H9 (cell line): ENCODE measurements around the gene DDX46. TPM values are rescaled to one million over a fixed set of nuclear protein-coding genes. Genes with fewer than 3 reads are reported as not detected.
"Not testable (repeated sequence)": the region's sequence is repeated elsewhere in the genome, so short reads cannot be mapped to it uniquely, and the experiment has no call there.

Experiments
- DNase-seq: peaks from one replicate; pipeline ENCODE4 v3.0.0-alpha.2; 2017
- H2AFZ ChIP-seq: one replicate; pipeline ENCODE4 v1.6.1; 2013; ENCODE audit warnings: mild to moderate bottlenecking, low read length, control low read depth, moderate library complexity
- H2AK5ac ChIP-seq: 2 replicates; pipeline ENCODE4 v1.6.1; 2013; ENCODE audit warnings: low read length, control low read depth, mixed read lengths; ENCODE audit not compliant: insufficient read length
- H2BK120ac ChIP-seq: one replicate; pipeline ENCODE4 v1.6.1; 2013; ENCODE audit warnings: low read depth, mild to moderate bottlenecking, low read length, control low read depth, inconsistent platforms; ENCODE audit not compliant: poor library complexity, severe bottlenecking
- H2BK12ac ChIP-seq: 2 replicates; pipeline ENCODE4 v1.6.1; 2013; ENCODE audit warnings: low read length, control low read depth, mixed read lengths, low read depth; ENCODE audit not compliant: insufficient read length
- H2BK15ac ChIP-seq: 2 replicates; pipeline ENCODE4 v1.6.1; 2013; ENCODE audit warnings: low read depth, low read length, control low read depth
- H2BK20ac ChIP-seq: one replicate; pipeline ENCODE4 v1.6.1; 2013; ENCODE audit warnings: low read depth, mild to moderate bottlenecking, low read length, control low read depth, inconsistent platforms; ENCODE audit not compliant: poor library complexity, severe bottlenecking
- H2BK5ac ChIP-seq: 2 replicates; pipeline ENCODE4 v1.6.1; 2013; ENCODE audit warnings: low read length, control low read depth, mixed read lengths; ENCODE audit not compliant: insufficient read length
- H3K14ac ChIP-seq: 2 replicates; pipeline ENCODE4 v1.6.1; 2013; ENCODE audit warnings: low read length, control low read depth; ENCODE audit not compliant: insufficient read depth
- H3K18ac ChIP-seq: 2 replicates; pipeline ENCODE4 v1.6.1; 2013; ENCODE audit warnings: low read depth, mild to moderate bottlenecking, mixed read lengths, low read length, control low read depth; ENCODE audit not compliant: insufficient read length
- H3K23ac ChIP-seq: 2 replicates; pipeline ENCODE4 v1.6.1; 2013; ENCODE audit warnings: low read length, control low read depth, mixed read lengths, low read depth; ENCODE audit not compliant: insufficient read length
- H3K23me2 ChIP-seq: 2 replicates; pipeline ENCODE4 v1.6.1; 2013; ENCODE audit warnings: low read depth, mild to moderate bottlenecking, mixed read lengths, low read length, control low read depth; ENCODE audit not compliant: insufficient read length, poor library complexity, severe bottlenecking
- H3K27ac ChIP-seq: 2 replicates; pipeline ENCODE4 v1.5.1; 2013; ENCODE audit warnings: low read length, control low read depth, mixed read lengths, low read depth; ENCODE audit not compliant: insufficient read length
- H3K27me3 ChIP-seq: 2 replicates; pipeline ENCODE4 v1.6.1; 2013; ENCODE audit warnings: low read length, control low read depth, inconsistent platforms; ENCODE audit not compliant: insufficient read depth
- H3K4ac ChIP-seq: 2 replicates; pipeline ENCODE4 v1.6.1; 2013; ENCODE audit warnings: low read depth, mild to moderate bottlenecking, control low read depth, inconsistent platforms, low read length, moderate library complexity
- H3K4me1 ChIP-seq: 2 replicates; pipeline ENCODE4 v1.6.1; 2013; ENCODE audit warnings: low read length, control low read depth, inconsistent platforms; ENCODE audit not compliant: insufficient read depth
- H3K4me2 ChIP-seq: 2 replicates; pipeline ENCODE4 v1.6.1; 2013; ENCODE audit warnings: low read length, control low read depth, mixed read lengths; ENCODE audit not compliant: insufficient read length, insufficient read depth
- H3K56ac ChIP-seq: 2 replicates; pipeline ENCODE4 v1.6.1; 2013; ENCODE audit warnings: low read depth, mild to moderate bottlenecking, mixed read lengths, low read length, control low read depth; ENCODE audit not compliant: insufficient read length
- H3K79me1 ChIP-seq: 2 replicates; pipeline ENCODE4 v1.6.1; 2013; ENCODE audit warnings: low read depth, mild to moderate bottlenecking, moderate library complexity, low read length, control low read depth, inconsistent platforms; ENCODE audit not compliant: insufficient read depth, poor library complexity, severe bottlenecking
- H3K79me2 ChIP-seq: 2 replicates; pipeline ENCODE4 v1.6.1; 2013; ENCODE audit warnings: low read length, control low read depth, inconsistent platforms; ENCODE audit not compliant: insufficient read depth
- H3K9ac ChIP-seq: 2 replicates; pipeline ENCODE4 v1.6.1; 2013; ENCODE audit warnings: low read length, control low read depth, mixed read lengths; ENCODE audit not compliant: insufficient read length; ENCODE audit errors: extremely low read depth
- H3K9me3 ChIP-seq: one replicate; pipeline ENCODE4 v1.6.1; 2013; ENCODE audit warnings: low read depth, low read length, inconsistent platforms; ENCODE audit not compliant: control insufficient read depth
- H3T11ph ChIP-seq: one replicate; pipeline ENCODE4 v1.6.1; 2013; ENCODE audit warnings: mild to moderate bottlenecking, low read length, control low read depth, inconsistent platforms
- H4K20me1 ChIP-seq: one replicate; pipeline ENCODE4 v1.6.1; 2013; ENCODE audit not compliant: control insufficient read depth, insufficient read length, insufficient read depth
- H4K5ac ChIP-seq: 2 replicates; pipeline ENCODE4 v1.6.1; 2013; ENCODE audit warnings: low read depth, mild to moderate bottlenecking, mixed read lengths, low read length, control low read depth; ENCODE audit not compliant: insufficient read length
- H4K8ac ChIP-seq: replicated peaks from 2 replicates; pipeline ENCODE4 v1.6.1; 2013; ENCODE audit warnings: low read length, control low read depth, mixed read lengths, low read depth; ENCODE audit not compliant: insufficient read length
- H4K91ac ChIP-seq: 2 replicates; pipeline ENCODE4 v1.6.1; 2013; ENCODE audit warnings: low read depth, mild to moderate bottlenecking, moderate library complexity, mixed read lengths, low read length, control low read depth; ENCODE audit not compliant: insufficient read length
- H3K27ac Mint-ChIP-seq, 3 experiments: 2 replicates in 2 of 3; 3 replicates in 1 of 3; pipeline ENCODE4 v1.8.0; 2020 to 2021; ENCODE audit warnings: mixed read lengths in 3 of 3, mild to moderate bottlenecking in 1 of 3, moderate library complexity in 1 of 3
- H3K27me3 Mint-ChIP-seq: 2 replicates; pipeline ENCODE4 v1.8.0; 2021; ENCODE audit warnings: low read depth, mild to moderate bottlenecking, moderate library complexity, mixed read lengths
- H3K36me3 Mint-ChIP-seq, 3 experiments: 2 replicates in 2 of 3; 3 replicates in 1 of 3; pipeline ENCODE4 v1.8.0; 2020 to 2021; ENCODE audit warnings: low read depth in 3 of 3, mixed read lengths in 3 of 3; ENCODE audit not compliant: insufficient read depth in 1 of 3
- H3K4me1 Mint-ChIP-seq, 2 experiments: 2 replicates each; pipeline ENCODE4 v1.8.0; 2020; ENCODE audit warnings: mixed read lengths in 2 of 2
- H3K4me3 Mint-ChIP-seq, 2 experiments: 2 replicates in 1 of 2; 3 replicates in 1 of 2; pipeline ENCODE4 v1.8.0; 2020 to 2021; ENCODE audit warnings: mild to moderate bottlenecking in 2 of 2, mixed read lengths in 2 of 2, moderate library complexity in 1 of 2
- H3K9me3 Mint-ChIP-seq, 2 experiments: 2 replicates in 1 of 2; 3 replicates in 1 of 2; pipeline ENCODE4 v1.8.0; 2020; ENCODE audit warnings: mild to moderate bottlenecking in 2 of 2, mixed read lengths in 2 of 2, moderate library complexity in 1 of 2
- WGBS: extraction: QIAGEN DNeasy Blood & Tissue Kit; methylation state at CpG from one replicate; pipeline ENCODE4 v1.1.7; 2013; ENCODE audit warnings: missing lambda C conversion rate, low lambda C conversion rate, mixed read lengths; ENCODE audit not compliant: insufficient read length; ENCODE audit errors: extremely low coverage; 5-methylcytosine and 5-hydroxymethylcytosine counted together
- total RNA-seq: library from RNA; stranded (reverse); gene quantifications from 2 replicates; pipeline ENCODE4 v1.2.1, GENCODE V29; 2021
- TF ChIP-seq, protein P1 (sequence below): fragments of 200-600 bp; sonication (generic); conservative IDR thresholded peaks from 3 replicates; pipeline ENCODE4 v1.8.0; 2021; ENCODE audit warnings: antibody characterized with exemption, mild to moderate bottlenecking

Gene DDX46
- total RNA-seq, 1 experiment from 2014 or later = 90.3 TPM

DNA sequence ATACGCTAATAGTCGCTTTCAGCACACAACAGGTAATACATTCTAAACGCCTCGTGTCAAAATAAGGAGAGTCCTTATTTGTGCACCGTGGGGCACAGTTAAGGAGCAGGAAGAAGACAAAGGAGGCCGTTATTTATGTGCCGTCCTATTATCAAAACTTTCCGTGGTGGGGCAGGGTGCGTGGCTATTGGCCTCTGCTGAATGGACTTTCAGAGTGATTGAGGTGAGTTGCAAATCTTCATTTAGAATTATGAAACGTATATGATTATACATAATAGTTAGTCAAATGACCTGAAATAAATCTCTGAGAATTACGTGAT lies 88.0 kb downstream of the DDX46 start:
- no peak overlapping the region for H3K56ac ChIP-seq
- no peak overlapping the region for H4K91ac ChIP-seq
- no peak overlapping the region for H2AK5ac ChIP-seq
- peaks cover 0 to 22% (median 8%) of the 10 kb centered on the region in 3 experiments; a peak in 3 of 7 replicates for H3K36me3 Mint-ChIP-seq
- H3K18ac ChIP-seq = peak overlapping the region; percentile 22
- DNase-seq = no peak
- no CpG with 5 or more reads among the region's 11 CpGs for whole genome bisulfite sequencing
- H3K27me3 ChIP-seq = no peaks in the 10 kb centered on the region
- H4K8ac ChIP-seq = no peak overlapping the region
- H3K4me2 ChIP-seq = peak overlapping the region; percentile 87
- H3T11ph ChIP-seq = no peak overlapping the region
- no peaks in the 10 kb centered on the region for H3K79me1 ChIP-seq
- H2BK15ac ChIP-seq = no peak overlapping the region
- no peaks in the 10 kb centered on the region for H4K20me1 ChIP-seq
- H4K5ac ChIP-seq = no peak overlapping the region
- H3K27me3 Mint-ChIP-seq = no peaks in the 10 kb centered on the region
- H3K9me3 ChIP-seq = no peaks in the 10 kb centered on the region
- no peak overlapping the region for H3K27ac ChIP-seq
- H3K79me2 ChIP-seq = no peaks in the 10 kb centered on the region
- H3K14ac ChIP-seq = peak overlapping the region; percentile 54; the same call in 1 of the 2 replicates
- no peak overlapping the region for H2BK12ac ChIP-seq
- TF ChIP-seq, protein P1, sequence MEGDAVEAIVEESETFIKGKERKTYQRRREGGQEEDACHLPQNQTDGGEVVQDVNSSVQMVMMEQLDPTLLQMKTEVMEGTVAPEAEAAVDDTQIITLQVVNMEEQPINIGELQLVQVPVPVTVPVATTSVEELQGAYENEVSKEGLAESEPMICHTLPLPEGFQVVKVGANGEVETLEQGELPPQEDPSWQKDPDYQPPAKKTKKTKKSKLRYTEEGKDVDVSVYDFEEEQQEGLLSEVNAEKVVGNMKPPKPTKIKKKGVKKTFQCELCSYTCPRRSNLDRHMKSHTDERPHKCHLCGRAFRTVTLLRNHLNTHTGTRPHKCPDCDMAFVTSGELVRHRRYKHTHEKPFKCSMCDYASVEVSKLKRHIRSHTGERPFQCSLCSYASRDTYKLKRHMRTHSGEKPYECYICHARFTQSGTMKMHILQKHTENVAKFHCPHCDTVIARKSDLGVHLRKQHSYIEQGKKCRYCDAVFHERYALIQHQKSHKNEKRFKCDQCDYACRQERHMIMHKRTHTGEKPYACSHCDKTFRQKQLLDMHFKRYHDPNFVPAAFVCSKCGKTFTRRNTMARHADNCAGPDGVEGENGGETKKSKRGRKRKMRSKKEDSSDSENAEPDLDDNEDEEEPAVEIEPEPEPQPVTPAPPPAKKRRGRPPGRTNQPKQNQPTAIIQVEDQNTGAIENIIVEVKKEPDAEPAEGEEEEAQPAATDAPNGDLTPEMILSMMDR = no peak
- H3K27ac Mint-ChIP-seq = peak overlapping the region; percentile 51 to 96 (median 94); a peak in 5 of 7 replicates
- H3K23ac ChIP-seq = no peak overlapping the region
- H2BK120ac ChIP-seq = no peak overlapping the region
- no peak overlapping the region for H2BK20ac ChIP-seq
- H3K4me3 Mint-ChIP-seq = peak overlapping the region; percentile 83 to 88
- peak overlapping the region; percentile 7 for H2AFZ ChIP-seq
- H3K4ac ChIP-seq = no peak overlapping the region
- H3K4me1 ChIP-seq = no peaks in the 10 kb centered on the region
- H3K9me3 Mint-ChIP-seq = no peaks in the 10 kb centered on the region
- H3K9ac ChIP-seq = peak overlapping the region; percentile 80
- H3K4me1 Mint-ChIP-seq = peaks cover 15 to 18% of the 10 kb centered on the region in 2 experiments
- H2BK5ac ChIP-seq = no peak overlapping the region
- no peaks in the 10 kb centered on the region for H3K23me2 ChIP-seq

DNA sequence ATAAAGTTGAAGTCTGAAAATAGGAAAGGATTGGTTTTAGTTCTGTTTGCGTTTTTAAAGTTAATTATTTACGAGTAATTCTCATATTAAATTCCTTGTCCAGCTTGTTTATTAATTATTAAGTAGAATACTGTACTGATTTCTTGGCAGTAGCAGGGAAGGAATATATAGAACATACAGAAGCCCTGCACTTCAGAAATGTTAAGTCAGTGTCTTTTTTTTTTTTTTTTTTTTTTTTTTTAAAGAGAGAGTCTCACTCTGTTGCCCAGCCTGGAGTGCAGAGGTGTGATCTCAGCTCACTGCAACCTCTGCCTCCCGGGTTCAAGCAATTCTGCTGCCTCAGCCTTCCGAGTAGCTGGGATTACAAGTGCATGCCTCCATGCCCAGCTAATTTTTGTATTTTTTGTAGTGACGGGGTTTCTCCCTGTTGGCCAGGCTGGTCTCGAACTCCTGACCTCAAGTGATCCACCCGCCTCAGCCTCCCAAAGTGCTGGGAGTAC lies 90.9 kb downstream of the DDX46 start:
- not testable (repeated sequence) for H4K91ac ChIP-seq, H3K27me3 ChIP-seq, H3K23me2 ChIP-seq, H2AFZ ChIP-seq, H3K27ac ChIP-seq, H3K4ac ChIP-seq, H2BK120ac ChIP-seq, H3K14ac ChIP-seq, H4K5ac ChIP-seq, H4K8ac ChIP-seq, H3K9me3 ChIP-seq, H3K79me1 ChIP-seq, H3K4me1 ChIP-seq, H3K18ac ChIP-seq, DNase-seq, H2BK20ac ChIP-seq, H2BK5ac ChIP-seq, H4K20me1 ChIP-seq, H3T11ph ChIP-seq, H2BK15ac ChIP-seq, H3K27me3 Mint-ChIP-seq, H3K9me3 Mint-ChIP-seq, H3K4me3 Mint-ChIP-seq, H3K9ac ChIP-seq, H3K23ac ChIP-seq, H2AK5ac ChIP-seq, H3K79me2 ChIP-seq, H3K4me2 ChIP-seq, H3K56ac ChIP-seq, H2BK12ac ChIP-seq
- WGBS = no CpG with 5 or more reads among the region's 7 CpGs
- Mint-ChIP-seq H3K36me3 (peaks cover 0 to 31% (median 18%) of the 10 kb centered on the region in 3 experiments; a peak in 5 of 7 replicates), H3K4me1 (peaks cover 15 to 18% of the 10 kb centered on the region in 2 experiments), H3K27ac (peak overlapping the region in 1 of 3 experiments; percentile 67; a peak in 2 of 7 replicates)
